GM19455 (cell line): Measurements from ENCODE around the gene SEC11C.

Source experiments
- ATAC-seq: cut with Tn5 transposase; IDR thresholded peaks from one replicate; pipeline ENCODE4 v1.9.1; 2021; ENCODE audit not compliant: unreplicated experiment

Gene SEC11C

GRCh38 chr18:59144483-59144882, 4.8 kb downstream of the SEC11C start:
- ATAC-seq, result no peak

GRCh38 chr18:59145055-59145454, 5.4 kb downstream of the SEC11C start:
- no peak for ATAC-seq

GRCh38 chr18:59148192-59148591, 8.5 kb downstream of the SEC11C start:
- no peak for ATAC-seq

- ATAC-seq, result no peak
Measured at GRCh38 chr18:59149007-59149406, 9.3 kb downstream of the SEC11C start.

GRCh38 chr18:59149416-59149815, 9.7 kb downstream of the SEC11C start:
- no peak for ATAC-seq

- ATAC-seq, result no peak
Measured at GRCh38 chr18:59150236-59150635, 10.6 kb downstream of the SEC11C start.

- ATAC-seq, result no peak
Measured at GRCh38 chr18:59155153-59155552, 15.5 kb downstream of the SEC11C start.

GRCh38 chr18:59156316-59156715, 16.6 kb downstream of the SEC11C start:
- no peak for ATAC-seq

- ATAC-seq, result no peak
Measured at GRCh38 chr18:59159265-59159664, 19.6 kb downstream of the SEC11C start.

- ATAC-seq, result no peak
Measured at GRCh38 chr18:59159986-59160385, 20.3 kb downstream of the SEC11C start.

GRCh38 chr18:59172664-59173249, 33.1 kb downstream of the SEC11C start:
- ATAC-seq, result no peak

- no peak for ATAC-seq
Measured at GRCh38 chr18:59177485-59177884, 37.8 kb downstream of the SEC11C start.

GRCh38 chr18:59180150-59180845, 40.6 kb downstream of the SEC11C start:
- ATAC-seq, result no peak

- no peak for ATAC-seq
Measured at GRCh38 chr18:59182673-59183072, 43.0 kb downstream of the SEC11C start.

- no peak for ATAC-seq
Measured at GRCh38 chr18:59189008-59189407, 49.3 kb downstream of the SEC11C start.

- no peak for ATAC-seq
Measured at GRCh38 chr18:59189746-59190145, 50.1 kb downstream of the SEC11C start.

GRCh38 chr18:59196161-59196725, 56.6 kb downstream of the SEC11C start:
- ATAC-seq, result no peak

- no peak for ATAC-seq
Measured at GRCh38 chr18:59197636-59198035, 58.0 kb downstream of the SEC11C start.

GRCh38 chr18:59198215-59198614, 58.5 kb downstream of the SEC11C start:
- no peak for ATAC-seq

- no peak for ATAC-seq
Measured at GRCh38 chr18:59200787-59201186, 61.1 kb downstream of the SEC11C start.

GRCh38 chr18:59202258-59202820, 62.7 kb downstream of the SEC11C start:
- ATAC-seq, result no peak

GRCh38 chr18:59207506-59207905, 67.8 kb downstream of the SEC11C start:
- ATAC-seq, result no peak
